GM18511 (cell line): ENCODE results near the gene CHL1.

Experiments
- ATAC-seq: cut with Tn5 transposase; IDR thresholded peaks from one replicate; pipeline ENCODE4 v1.9.1; 2021; ENCODE audit warnings: mild to moderate bottlenecking, moderate library complexity; ENCODE audit not compliant: unreplicated experiment

Gene CHL1

GRCh38 chr3:380801-381200 is 184.2 kb downstream of the CHL1 start:
- no peak for ATAC-seq

- ATAC-seq, result no peak
Observed at GRCh38 chr3:385151-385550, 188.6 kb downstream of the CHL1 start.

- ATAC-seq, result no peak
Observed at GRCh38 chr3:394775-395174, 198.2 kb downstream of the CHL1 start.

- ATAC-seq, result no peak
Observed at GRCh38 chr3:396293-396692, 199.7 kb downstream of the CHL1 start.

GRCh38 chr3:399647-400046 is 203.1 kb downstream of the CHL1 start:
- peak; percentile 66 for ATAC-seq

GRCh38 chr3:403826-404225 is 207.3 kb downstream of the CHL1 start:
- ATAC-seq, result no peak

GRCh38 chr3:409011-409410 is 212.4 kb downstream of the CHL1 start:
- no peak for ATAC-seq

GRCh38 chr3:411226-411625 is 214.7 kb downstream of the CHL1 start:
- no peak for ATAC-seq

- no peak for ATAC-seq
Observed at GRCh38 chr3:414063-414462, 217.5 kb downstream of the CHL1 start.

- ATAC-seq, result no peak
Observed at GRCh38 chr3:418239-418929, 221.8 kb downstream of the CHL1 start.

- ATAC-seq, result peak; percentile 80
Observed at GRCh38 chr3:420584-420983, 224.0 kb downstream of the CHL1 start.

- ATAC-seq, result no peak
Observed at GRCh38 chr3:425079-425478, 228.5 kb downstream of the CHL1 start.

GRCh38 chr3:426072-426471 is 229.5 kb downstream of the CHL1 start:
- ATAC-seq, result no peak

- no peak for ATAC-seq
Observed at GRCh38 chr3:427128-427527, 230.6 kb downstream of the CHL1 start.

- no peak for ATAC-seq
Observed at GRCh38 chr3:430186-430585, 233.6 kb downstream of the CHL1 start.

- ATAC-seq, result no peak
Observed at GRCh38 chr3:435161-435560, 238.6 kb downstream of the CHL1 start.

- no peak for ATAC-seq
Observed at GRCh38 chr3:436053-436452, 239.5 kb downstream of the CHL1 start.

GRCh38 chr3:440826-441225 is 244.3 kb downstream of the CHL1 start:
- no peak for ATAC-seq

GRCh38 chr3:445960-446359 is 249.4 kb downstream of the CHL1 start:
- ATAC-seq, result no peak

- ATAC-seq, result no peak
Observed at GRCh38 chr3:447671-448070, 251.1 kb downstream of the CHL1 start.

GRCh38 chr3:449711-450110 is 253.1 kb downstream of the CHL1 start:
- no peak for ATAC-seq

GRCh38 chr3:452221-452620 is 255.7 kb downstream of the CHL1 start:
- no peak for ATAC-seq

GRCh38 chr3:453106-453505 is 256.5 kb downstream of the CHL1 start:
- ATAC-seq, result no peak
